K562 treated with DMSO at 1 percent for 48 hours (cell line): ENCODE data around the gene ECE2. TPM values are rescaled to one million over a fixed set of nuclear protein-coding genes. Genes with fewer than 3 reads are reported as not detected.

ENCODE experiments used
- total RNA-seq: library from RNA; unstranded; fragments of 300-600 nt; gene quantifications from 2 replicates; pipeline ENCODE4 v1.2.3, GENCODE V29; 2022; ENCODE audit warnings: low replicate concordance; ENCODE audit errors: extremely low read depth

Gene ECE2
- total RNA-seq: not detected in 2 replicates

DNA sequence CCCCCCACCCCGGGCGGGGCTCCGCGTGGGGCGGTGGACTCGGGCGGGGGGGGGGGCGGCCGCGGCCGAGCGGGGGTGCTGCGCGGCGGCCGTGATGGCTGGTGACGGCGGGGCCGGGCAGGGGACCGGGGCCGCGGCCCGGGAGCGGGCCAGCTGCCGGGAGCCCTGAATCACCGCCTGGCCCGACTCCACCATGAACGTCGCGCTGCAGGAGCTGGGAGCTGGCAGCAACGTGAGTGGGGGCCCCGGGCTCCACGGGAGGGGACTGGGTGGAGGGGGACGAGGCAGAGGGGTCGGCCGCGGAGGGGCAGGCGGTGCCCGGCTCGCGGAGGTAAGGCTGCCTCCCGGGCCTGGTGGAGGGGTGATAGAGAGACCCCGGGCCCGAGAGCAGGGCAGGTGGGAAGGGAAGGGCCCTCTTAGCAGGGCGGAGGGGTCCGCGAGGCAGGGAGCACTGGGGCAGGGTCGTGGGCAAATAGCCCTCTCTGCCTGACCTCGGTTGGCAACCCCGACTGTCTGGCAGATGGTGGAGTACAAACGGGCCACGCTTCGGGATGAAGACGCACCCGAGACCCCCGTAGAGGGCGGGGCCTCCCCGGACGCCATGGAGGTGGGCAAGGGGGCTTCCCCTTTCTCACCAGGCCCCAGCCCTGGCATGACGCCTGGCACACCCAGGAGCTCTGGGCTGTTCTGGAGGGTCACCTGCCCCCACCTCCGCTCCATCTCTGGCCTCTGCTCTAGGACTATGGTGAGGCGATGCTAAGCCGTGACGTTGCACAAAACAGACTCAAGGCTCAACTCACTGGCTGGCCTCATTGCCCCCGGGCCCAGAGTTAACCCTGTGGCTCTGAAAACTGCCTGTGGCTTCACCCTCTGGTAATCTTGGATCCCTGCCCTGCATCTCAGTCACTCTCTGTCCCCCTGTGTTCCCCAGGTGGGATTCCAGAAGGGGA, at the start of gene ECE2:
Gene ECE2 (plus strand): TSS at position 62 of the 950 bp plus-strand sequence. CDS start 132 bp downstream, at position 194.

DNA sequence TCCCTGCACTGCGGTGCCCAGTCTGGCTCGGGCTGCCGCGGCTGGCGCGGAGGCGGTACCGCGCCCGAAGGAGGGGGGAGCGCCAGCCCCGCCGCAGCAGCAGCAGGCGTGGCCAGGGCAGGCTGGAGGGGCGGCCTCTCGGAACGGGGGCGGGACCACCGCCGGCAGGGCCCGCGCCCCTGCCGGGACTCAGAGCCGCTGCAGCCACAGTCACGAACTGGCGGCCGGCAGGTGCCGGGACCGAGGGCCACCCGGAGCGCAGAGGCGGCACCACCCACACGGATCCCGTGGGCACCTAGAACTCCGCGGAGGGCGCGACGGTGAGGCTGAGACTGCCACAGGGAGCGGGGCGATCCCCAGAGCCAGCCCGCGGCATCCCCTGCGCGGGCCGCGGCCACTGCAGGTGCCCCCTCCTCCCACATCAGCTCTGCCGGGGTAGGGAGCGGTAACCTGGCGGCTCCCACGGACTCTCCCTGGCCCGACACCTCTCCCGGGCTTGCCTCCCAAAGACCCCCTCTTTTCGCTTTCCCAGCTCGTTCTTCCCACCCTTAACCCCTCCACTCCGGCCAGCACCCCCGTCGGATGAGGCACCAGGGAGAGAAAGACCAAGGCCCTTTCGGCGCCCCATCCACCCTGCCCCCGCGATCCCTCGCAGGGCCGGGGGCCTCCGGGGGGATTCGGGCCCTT, 46.3 kb upstream of the ECE2 start, which contains the start of gene VWA5B2:
Gene VWA5B2 (plus strand): TSS at position 192 of the 687 bp plus-strand sequence. CDS start 944 bp downstream, outside the sequence.

DNA sequence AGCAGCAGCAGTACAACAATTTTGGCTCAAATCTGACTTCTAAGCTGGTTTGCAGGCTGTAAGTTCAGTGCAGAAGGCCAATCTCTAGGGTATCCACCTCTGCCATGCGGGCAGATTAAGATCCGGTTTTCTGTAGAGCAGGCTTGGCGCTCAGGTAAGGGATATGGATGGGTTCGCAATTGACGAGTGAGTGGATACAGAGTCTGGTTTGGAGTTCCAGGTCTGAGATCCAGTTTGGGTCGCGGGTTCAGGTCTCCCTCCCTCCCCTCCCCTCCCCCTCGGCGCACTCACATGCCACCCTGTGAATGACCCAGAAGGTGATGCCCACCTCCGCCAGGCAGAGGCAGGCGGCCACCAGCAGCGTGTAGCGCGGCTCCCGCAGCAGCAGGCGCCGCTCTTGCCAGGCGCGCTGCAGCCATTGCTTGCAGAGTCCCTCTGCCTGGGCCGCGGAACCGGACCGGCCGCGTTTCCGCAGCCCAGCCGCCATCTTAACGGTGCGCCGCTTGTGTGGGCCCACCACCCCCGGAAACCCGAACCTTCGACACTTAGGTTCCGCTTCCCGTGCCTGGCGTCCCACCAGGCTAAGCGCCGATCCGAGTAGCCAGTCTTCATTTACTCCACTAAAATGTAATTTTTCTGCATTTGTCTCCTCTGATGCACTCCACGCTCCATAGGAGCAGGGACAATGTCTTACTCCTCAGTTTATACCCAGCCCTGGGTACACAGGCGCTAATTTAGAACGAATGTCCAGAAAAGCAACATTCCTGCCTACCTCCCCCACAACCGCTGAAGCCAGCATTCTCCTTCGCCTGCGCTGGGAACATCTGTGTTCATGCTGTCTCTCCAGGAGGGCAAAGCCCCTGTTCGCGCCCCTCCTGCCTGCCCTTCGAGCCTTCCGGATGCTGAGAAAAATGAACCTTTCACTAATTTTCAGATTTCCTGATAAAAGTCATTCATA, 27.1 kb upstream of the ECE2 start, which contains the start of gene ALG3:
Gene ALG3 (minus strand): TSS at position 509 of the 958 bp plus-strand sequence. CDS start 22 bp downstream, at position 487.

DNA sequence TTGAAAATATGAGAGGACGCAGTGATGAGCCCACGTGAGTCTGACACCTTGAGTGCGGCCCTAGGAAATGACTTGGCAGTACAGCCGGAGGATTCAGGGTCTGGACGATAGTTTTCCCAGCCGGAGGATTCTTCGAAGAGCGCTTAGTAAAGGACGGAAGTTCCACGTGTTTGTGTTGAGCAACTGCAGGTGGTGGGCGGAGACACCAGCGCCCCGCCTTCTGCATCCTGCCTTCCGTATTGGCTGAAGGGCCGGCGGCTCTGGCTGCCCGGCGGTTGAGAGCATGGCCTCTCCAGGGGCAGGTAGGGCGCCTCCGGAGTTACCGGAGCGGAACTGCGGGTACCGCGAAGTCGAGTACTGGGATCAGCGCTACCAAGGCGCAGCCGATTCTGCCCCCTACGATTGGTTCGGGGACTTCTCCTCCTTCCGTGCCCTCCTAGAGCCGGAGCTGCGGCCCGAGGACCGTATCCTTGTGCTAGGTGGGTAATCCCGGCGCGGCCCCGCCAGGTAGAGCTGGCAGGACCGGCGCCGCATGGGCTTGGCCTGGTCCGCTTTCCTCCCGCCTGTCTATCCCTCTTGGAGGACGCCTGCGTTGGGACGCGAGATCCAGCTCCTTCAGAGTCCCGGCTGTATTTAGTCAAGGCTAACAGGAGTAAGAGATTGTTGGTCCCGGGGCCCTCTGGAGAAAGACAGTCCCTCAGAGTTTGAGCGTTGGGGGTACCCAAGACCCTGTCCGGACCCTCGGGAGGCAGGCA, 26.2 kb upstream of the ECE2 start, which contains the start of gene EEF1AKMT4:
Gene EEF1AKMT4 (plus strand): TSS at position 261 of the 755 bp plus-strand sequence. CDS start 23 bp downstream, at position 284.

DNA sequence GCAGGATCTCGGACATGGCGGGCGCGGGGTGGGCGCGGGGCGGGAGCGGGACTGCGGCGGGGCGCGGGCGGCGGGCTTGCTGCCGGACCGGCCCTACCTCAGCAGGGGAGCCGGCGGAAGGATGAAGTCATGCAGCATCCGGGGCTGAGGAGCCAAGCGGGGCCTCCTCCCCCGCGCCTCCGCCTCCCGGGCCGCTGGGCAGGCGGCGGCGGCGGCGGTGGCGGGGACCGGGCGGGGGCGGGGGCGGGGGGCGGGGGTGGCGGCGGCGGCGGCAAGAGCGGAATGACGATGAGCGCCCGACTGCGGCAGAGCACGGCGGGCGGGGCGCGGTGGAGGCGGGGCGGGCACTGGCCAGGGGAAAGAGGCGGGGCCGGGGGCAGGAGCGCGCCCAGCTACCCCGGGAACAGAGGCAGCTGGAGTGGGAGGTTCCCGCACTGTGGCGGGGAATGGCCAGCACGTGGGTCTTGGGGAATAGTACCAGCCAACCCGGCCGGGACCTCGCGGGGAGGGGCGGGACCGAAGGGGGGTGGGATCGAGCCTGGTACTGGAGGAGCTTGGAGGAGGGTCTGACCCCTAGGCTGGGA, 14.5 kb upstream of the ECE2 start, which contains the start of gene CAMK2N2:
Gene CAMK2N2 (minus strand): TSS at position 284 of the 584 bp plus-strand sequence. CDS start 268 bp downstream, at position 16.

DNA sequence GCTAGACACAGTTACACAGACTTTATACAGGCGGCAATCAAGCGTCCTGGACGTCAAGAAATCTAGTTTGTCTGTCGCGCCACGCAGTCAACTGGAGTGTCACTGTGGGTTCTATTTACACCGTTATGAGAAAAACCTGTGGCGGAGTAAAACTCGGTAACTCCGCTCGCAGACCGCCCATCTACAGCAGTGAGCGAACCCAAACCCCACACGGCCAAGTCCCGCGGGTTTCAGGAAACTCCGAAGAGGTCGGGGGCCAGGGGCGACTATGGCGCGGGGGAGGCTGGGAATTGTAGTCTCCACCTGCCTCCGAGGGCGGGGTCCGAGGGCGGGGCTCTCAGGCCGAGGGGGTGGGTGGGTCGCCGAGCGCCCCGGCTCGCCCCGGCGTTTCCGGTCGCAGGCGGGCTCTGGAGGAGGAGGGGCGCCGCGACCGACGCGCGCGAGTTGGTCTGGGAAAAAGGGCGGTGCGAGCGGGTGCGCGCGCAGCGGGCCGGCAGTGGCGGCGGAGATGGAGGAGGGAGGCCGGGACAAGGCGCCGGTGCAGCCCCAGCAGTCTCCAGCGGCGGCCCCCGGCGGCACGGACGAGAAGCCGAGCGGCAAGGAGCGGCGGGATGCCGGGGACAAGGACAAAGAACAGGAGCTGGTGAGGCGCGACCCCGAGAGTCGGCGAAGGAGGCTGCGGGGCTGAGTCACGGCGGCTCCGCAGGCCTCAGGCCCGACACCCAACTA, 23.1 kb downstream of the ECE2 start, which contains the start of gene PSMD2:
Gene PSMD2 (plus strand): TSS at position 483 of the 729 bp plus-strand sequence. CDS start 26 bp downstream, at position 509.

DNA sequence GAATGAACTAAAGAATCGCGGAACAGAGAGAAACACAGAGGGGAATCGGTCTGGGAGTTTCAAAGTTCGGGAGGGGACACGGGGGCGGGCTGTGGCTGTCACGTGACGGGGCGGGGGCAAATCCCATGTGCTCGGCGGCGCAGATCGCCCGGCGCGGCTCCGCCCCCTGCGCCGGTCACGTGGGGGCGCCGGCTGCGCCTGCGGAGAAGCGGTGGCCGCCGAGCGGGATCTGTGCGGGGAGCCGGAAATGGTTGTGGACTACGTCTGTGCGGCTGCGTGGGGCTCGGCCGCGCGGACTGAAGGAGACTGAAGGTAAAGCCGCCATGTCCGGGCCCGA, 38.5 kb downstream of the ECE2 start, which contains the start of gene EIF4G1:
Gene EIF4G1 (plus strand): TSS at position 244 of the 337 bp plus-strand sequence. CDS start 1,191 bp downstream, outside the sequence.

DNA sequence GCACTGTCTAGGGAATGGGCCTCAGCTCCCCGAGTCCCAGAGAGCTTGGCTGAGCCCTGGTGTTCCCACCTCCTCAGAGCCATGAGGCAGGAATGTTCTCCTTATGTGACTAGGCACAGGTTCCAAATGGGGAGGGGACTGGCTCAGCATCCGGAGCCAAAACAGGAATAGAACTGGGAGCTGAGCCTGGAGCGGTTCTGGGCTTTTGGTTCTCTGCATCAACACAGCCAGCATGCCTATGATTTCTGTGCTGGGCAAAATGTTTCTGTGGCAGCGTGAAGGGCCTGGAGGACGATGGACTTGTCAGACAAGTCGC, 61.5 kb downstream of the ECE2 start, which contains the start of gene FAM131A:
Gene FAM131A (plus strand): TSS at position 202 of the 316 bp plus-strand sequence. CDS start 31 bp downstream, at position 233.

Other genes starting within 250 kb of the ECE2 start
- gene HTR3D, start 244.3 kb upstream of the ECE2 start, total RNA-seq: not detected in 2 replicates
- gene HTR3C, start 223.0 kb upstream of the ECE2 start, total RNA-seq: not detected in 2 replicates
- gene HTR3E, start 179.0 kb upstream of the ECE2 start, total RNA-seq: not detected in 2 replicates
- not detected in 2 replicates for gene EIF2B5, start 140.7 kb upstream of the ECE2 start, total RNA-seq
- gene DVL3, start 120.6 kb upstream of the ECE2 start, total RNA-seq: not detected in 2 replicates
- gene AP2M1, start 101.2 kb upstream of the ECE2 start, total RNA-seq: 892 TPM in 1 of 2 replicates, not detected in the other
- gene ABCF3, start 89.8 kb upstream of the ECE2 start, total RNA-seq: not detected in 2 replicates
- gene VWA5B2, start 46.4 kb upstream of the ECE2 start, total RNA-seq: not detected in 2 replicates
- gene ALG3, start 27.1 kb upstream of the ECE2 start, total RNA-seq: not detected in 2 replicates
- gene EEF1AKMT4, start 26.4 kb upstream of the ECE2 start, total RNA-seq: not detected in 2 replicates
- not detected in 2 replicates for gene CAMK2N2, start 14.5 kb upstream of the ECE2 start, total RNA-seq
- gene PSMD2, start 23.2 kb downstream of the ECE2 start, total RNA-seq: 440 TPM in 1 of 2 replicates, not detected in the other
- gene EIF4G1, start 38.6 kb downstream of the ECE2 start, total RNA-seq: 513 TPM in 1 of 2 replicates, not detected in the other
- not detected in 2 replicates for gene FAM131A, start 61.6 kb downstream of the ECE2 start, total RNA-seq
- gene CLCN2, start 85.6 kb downstream of the ECE2 start, total RNA-seq: not detected in 2 replicates
- not detected in 2 replicates for gene POLR2H, start 85.7 kb downstream of the ECE2 start, total RNA-seq
- gene THPO, start 102.2 kb downstream of the ECE2 start, total RNA-seq: not detected in 2 replicates
- not detected in 2 replicates for gene CHRD, start 104.0 kb downstream of the ECE2 start, total RNA-seq